Measurements from ENCODE around the gene FTSJ3. TPM values are rescaled to one million over a fixed set of nuclear protein-coding genes. Genes with fewer than 3 reads are reported as not detected.

FTSJ3 gene
- total and polyA plus RNA-seq, 2 of the 13 experiments (the other 11 are each of a cell fraction or from before 2014, with no cell fraction given), result 26.0 to 64.2 TPM

DNA sequence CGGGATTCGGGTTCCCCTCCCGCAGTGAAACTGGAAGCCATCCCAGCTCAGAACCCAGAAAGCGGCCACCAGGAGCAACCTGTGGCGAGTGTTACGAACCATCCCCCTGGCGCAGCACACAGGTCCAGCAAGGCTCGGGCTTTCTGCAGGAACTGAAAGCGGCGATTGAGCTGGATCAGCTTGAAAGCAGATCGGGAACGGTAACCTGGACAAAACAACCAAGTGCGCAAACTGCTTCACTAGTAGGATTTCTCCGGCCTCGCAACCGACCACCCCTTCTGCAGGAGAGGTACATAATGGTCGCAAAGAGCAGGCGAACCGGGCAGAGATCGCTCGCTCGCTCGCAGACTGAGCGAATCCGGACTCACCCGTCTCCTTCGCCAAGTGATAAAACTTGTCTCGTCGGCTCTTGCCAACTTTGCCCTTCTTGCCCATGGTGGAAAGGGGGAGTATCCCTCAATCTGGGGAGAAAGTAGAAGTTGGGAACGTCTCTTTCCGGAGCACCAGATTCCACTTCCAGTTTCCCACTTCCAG lies 928 bp downstream of the FTSJ3 start:
- peak overlapping the region; percentile 86 for H3K9ac ChIP-seq (ENCODE audit: insufficient read depth, low read depth, low read length)
- H3K36me3 ChIP-seq (replicated peaks in 1 of 2; ENCODE audit: control insufficient read depth in 1 of 2, insufficient read depth in 2 of 2, low read length in 2 of 2), result peaks cover 40 to 68% of the 10 kb centered on the region in 2 experiments
- POLR2A ChIA-PET, result interaction anchor here (1.3 to 3.5 kb wide), 5 partner anchors 8 to 52 kb away, joined by 4 to 37 read pairs (median 12); partner anchors contain the start of genes CCDC47, DDX42 and SMARCD2
- peak overlapping the region; percentile 81 for H3K4me2 ChIP-seq (ENCODE audit: low read depth, low read length)
- no peaks in the 10 kb centered on the region for H3K9me3 ChIP-seq (ENCODE audit: low read length)
- H3K27ac ChIP-seq (ENCODE audit: extremely low read length, insufficient read depth, low read length), result peak overlapping the region; percentile 91
- in situ Hi-C loops (cut with HindIII; ENCODE audit: extremely low pct_ligation_motif_present, low pct_unique_long_range_greater_than_20kb), result no loop called here
- FAIRE-seq, result no peak
- peaks cover 31% of the 10 kb centered on the region for H3K4me1 ChIP-seq (ENCODE audit: insufficient read depth, low read length)
- no peak for DNase-seq (ENCODE audit: low spot score)
- peak; percentile 26 for ATAC-seq
- H3K4me3 ChIP-seq (replicated peaks in 1 of 3; ENCODE audit: insufficient read depth in 1 of 3, low read depth in 2 of 3, low read length in 3 of 3), result peak overlapping the region; percentile 84 to 98 (median 95)
- WGBS (ENCODE audit: low lambda C conversion rate), result 2% methylated on average over 24 of the region's 31 CpGs
- H3K27me3 ChIP-seq (ENCODE audit: control insufficient read depth in 1 of 2, insufficient read depth in 2 of 2, low read length in 2 of 2), result no peaks in the 10 kb centered on the region; a peak in 1 of 5 replicates
- BruUV-seq (replicated peaks), result TSS peak; percentile 69
- no peaks in the 10 kb centered on the region for H4K20me1 ChIP-seq (ENCODE audit: insufficient read depth, low read length)
- no peak overlapping the region for H2AFZ ChIP-seq (ENCODE audit: low read length)
- CTCF ChIA-PET (ENCODE audit: low intra/inter-chr PET ratio, low total read pairs), result no interaction called here
- intact Hi-C loops (cut with micrococcal nuclease; ENCODE audit: unreplicated experiment), result loop anchor here (1.0 to 5.0 kb wide), 4 partner anchors 15 to 86 kb away; partner anchors contain the start of genes CCDC47, DDX42 and STRADA
- peaks cover 45% of the 10 kb centered on the region for H3K79me2 ChIP-seq (ENCODE audit: insufficient read depth, low read length)
- TF ChIP-seq, protein P1, sequence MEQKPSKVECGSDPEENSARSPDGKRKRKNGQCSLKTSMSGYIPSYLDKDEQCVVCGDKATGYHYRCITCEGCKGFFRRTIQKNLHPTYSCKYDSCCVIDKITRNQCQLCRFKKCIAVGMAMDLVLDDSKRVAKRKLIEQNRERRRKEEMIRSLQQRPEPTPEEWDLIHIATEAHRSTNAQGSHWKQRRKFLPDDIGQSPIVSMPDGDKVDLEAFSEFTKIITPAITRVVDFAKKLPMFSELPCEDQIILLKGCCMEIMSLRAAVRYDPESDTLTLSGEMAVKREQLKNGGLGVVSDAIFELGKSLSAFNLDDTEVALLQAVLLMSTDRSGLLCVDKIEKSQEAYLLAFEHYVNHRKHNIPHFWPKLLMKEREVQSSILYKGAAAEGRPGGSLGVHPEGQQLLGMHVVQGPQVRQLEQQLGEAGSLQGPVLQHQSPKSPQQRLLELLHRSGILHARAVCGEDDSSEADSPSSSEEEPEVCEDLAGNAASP (CRISPR knock-in tag; IDR thresholded peaks at IDR 0.05; ENCODE audit: borderline replicate concordance), result no peak
- no peak for TF ChIP-seq MBD4 (IDR thresholded peaks at IDR 0.05; ENCODE audit: borderline replicate concordance, low read length)
- TF ChIP-seq, protein P2, sequence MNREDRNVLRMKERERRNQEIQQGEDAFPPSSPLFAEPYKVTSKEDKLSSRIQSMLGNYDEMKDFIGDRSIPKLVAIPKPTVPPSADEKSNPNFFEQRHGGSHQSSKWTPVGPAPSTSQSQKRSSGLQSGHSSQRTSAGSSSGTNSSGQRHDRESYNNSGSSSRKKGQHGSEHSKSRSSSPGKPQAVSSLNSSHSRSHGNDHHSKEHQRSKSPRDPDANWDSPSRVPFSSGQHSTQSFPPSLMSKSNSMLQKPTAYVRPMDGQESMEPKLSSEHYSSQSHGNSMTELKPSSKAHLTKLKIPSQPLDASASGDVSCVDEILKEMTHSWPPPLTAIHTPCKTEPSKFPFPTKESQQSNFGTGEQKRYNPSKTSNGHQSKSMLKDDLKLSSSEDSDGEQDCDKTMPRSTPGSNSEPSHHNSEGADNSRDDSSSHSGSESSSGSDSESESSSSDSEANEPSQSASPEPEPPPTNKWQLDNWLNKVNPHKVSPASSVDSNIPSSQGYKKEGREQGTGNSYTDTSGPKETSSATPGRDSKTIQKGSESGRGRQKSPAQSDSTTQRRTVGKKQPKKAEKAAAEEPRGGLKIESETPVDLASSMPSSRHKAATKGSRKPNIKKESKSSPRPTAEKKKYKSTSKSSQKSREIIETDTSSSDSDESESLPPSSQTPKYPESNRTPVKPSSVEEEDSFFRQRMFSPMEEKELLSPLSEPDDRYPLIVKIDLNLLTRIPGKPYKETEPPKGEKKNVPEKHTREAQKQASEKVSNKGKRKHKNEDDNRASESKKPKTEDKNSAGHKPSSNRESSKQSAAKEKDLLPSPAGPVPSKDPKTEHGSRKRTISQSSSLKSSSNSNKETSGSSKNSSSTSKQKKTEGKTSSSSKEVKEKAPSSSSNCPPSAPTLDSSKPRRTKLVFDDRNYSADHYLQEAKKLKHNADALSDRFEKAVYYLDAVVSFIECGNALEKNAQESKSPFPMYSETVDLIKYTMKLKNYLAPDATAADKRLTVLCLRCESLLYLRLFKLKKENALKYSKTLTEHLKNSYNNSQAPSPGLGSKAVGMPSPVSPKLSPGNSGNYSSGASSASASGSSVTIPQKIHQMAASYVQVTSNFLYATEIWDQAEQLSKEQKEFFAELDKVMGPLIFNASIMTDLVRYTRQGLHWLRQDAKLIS (CRISPR knock-in tag; IDR thresholded peaks at IDR 0.05), result peak; percentile 25; the same call in 1 of the 2 replicates
- peak; percentile 12 for TF ChIP-seq SRSF1 (optimal IDR thresholded peaks at IDR 0.05; ENCODE audit: low read depth, low read length)
- TF ChIP-seq SNAPC2 (CRISPR knock-in tag; IDR thresholded peaks at IDR 0.05), result 0 out of 2 replicates have a peak, but pooled peaks have one; percentile 40
- peak; percentile 57; the same call in 1 of the 2 replicates for TF ChIP-seq ZNF768 (CRISPR knock-in tag; IDR thresholded peaks at IDR 0.05)
- 0 out of 2 replicates have a peak, but pooled peaks have one; percentile 18 for TF ChIP-seq NFKB2 (CRISPR knock-in tag; IDR thresholded peaks at IDR 0.05; ENCODE audit: borderline replicate concordance)
- no peak for TF ChIP-seq TCF12 (IDR thresholded peaks at IDR 0.05)
- TF ChIP-seq TCF12 (CRISPR knock-in tag; IDR thresholded peaks at IDR 0.05), result no peak
- TF ChIP-seq ZFP90 (CRISPR knock-in tag; IDR thresholded peaks at IDR 0.05; ENCODE audit: borderline replicate concordance), result no peak
- TF ChIP-seq NFATC3 (CRISPR knock-in tag; IDR thresholded peaks at IDR 0.05), result 0 out of 2 replicates have a peak, but pooled peaks have one; percentile 0
- TF ChIP-seq, protein P3, sequence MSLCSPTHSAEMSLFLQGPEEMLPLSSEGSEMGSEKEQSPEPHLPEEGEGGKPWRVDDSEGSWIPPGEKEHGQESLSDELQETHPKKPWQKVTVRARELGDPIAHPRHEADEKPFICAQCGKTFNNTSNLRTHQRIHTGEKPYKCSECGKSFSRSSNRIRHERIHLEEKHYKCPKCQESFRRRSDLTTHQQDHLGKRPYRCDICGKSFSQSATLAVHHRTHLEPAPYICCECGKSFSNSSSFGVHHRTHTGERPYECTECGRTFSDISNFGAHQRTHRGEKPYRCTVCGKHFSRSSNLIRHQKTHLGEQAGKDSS (CRISPR knock-in tag; IDR thresholded peaks at IDR 0.05; ENCODE audit: borderline replicate concordance, low read depth), result peak; percentile 68; the same call in 1 of the 2 replicates
- TF ChIP-seq ARNT2 (CRISPR knock-in tag; IDR thresholded peaks at IDR 0.05; ENCODE audit: low read depth), result no peak; the same call in 1 of the 2 replicates
- TF ChIP-seq ZNF101 (CRISPR knock-in tag; IDR thresholded peaks at IDR 0.05; ENCODE audit: borderline replicate concordance, low read depth), result no peak
- peak; percentile 40; the same call in 1 of the 2 replicates for TF ChIP-seq ZSCAN30 (CRISPR knock-in tag; IDR thresholded peaks at IDR 0.05)
- TF ChIP-seq AKAP8 (CRISPR knock-in tag; IDR thresholded peaks at IDR 0.05), result 0 out of 2 replicates have a peak, but pooled peaks have one; percentile 13
- no peak for TF ChIP-seq GABPA (IDR thresholded peaks at IDR 0.05; ENCODE audit: low read depth, low read length)
- TF ChIP-seq GABPA (CRISPR knock-in tag; IDR thresholded peaks at IDR 0.05; ENCODE audit: low read depth), result no peak
- TF ChIP-seq MAF1 (CRISPR knock-in tag; IDR thresholded peaks at IDR 0.05; ENCODE audit: borderline replicate concordance), result peak; percentile 56; the same call in 1 of the 2 replicates

Measured in HepG2 (cell line).